OCI-LY1 (cell line): ENCODE measurements around the gene RGS8.

ENCODE experiments used
- EZH2 ChIP-seq: fragments of 200-600 bp; sonication (generic), shearing (Covaris generic); IDR thresholded peaks from 2 replicates; pipeline ENCODE4 v1.8.0; 2017; ENCODE audit warnings: borderline replicate concordance, mixed run types, mild to moderate bottlenecking, antibody characterized with exemption, low read length, moderate library complexity, mixed read lengths
- TF ChIP-seq, protein P1 (sequence below): fragments of 200-600 bp; sonication (generic), shearing (Covaris generic); IDR thresholded peaks from 2 replicates; pipeline ENCODE4 v1.5.1; 2017; ENCODE audit warnings: mild to moderate bottlenecking, antibody characterized with exemption, low read length, moderate library complexity, mixed read lengths

DNA sequence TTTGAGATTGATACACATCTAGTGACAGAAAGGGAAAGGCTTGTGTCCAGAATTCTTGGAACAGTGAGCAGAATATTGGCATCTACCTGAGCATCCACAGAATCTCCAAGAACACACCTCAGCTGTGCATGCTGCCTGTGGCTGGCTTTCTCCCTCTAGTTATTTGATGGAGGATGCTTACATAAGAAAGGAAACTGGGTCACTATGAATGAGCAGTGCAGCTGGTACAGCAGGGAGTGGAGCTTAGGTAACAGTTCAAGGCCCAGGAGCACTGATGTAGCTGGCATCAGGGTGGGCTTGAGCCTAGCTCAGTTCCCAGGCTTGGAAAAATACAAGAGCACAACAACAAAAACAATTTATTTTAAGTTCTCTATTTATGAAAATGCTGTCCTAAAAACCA lies 26.3 kb downstream of the RGS8 start:
- TF ChIP-seq EZH2 = no peak
- TF ChIP-seq, protein P1, sequence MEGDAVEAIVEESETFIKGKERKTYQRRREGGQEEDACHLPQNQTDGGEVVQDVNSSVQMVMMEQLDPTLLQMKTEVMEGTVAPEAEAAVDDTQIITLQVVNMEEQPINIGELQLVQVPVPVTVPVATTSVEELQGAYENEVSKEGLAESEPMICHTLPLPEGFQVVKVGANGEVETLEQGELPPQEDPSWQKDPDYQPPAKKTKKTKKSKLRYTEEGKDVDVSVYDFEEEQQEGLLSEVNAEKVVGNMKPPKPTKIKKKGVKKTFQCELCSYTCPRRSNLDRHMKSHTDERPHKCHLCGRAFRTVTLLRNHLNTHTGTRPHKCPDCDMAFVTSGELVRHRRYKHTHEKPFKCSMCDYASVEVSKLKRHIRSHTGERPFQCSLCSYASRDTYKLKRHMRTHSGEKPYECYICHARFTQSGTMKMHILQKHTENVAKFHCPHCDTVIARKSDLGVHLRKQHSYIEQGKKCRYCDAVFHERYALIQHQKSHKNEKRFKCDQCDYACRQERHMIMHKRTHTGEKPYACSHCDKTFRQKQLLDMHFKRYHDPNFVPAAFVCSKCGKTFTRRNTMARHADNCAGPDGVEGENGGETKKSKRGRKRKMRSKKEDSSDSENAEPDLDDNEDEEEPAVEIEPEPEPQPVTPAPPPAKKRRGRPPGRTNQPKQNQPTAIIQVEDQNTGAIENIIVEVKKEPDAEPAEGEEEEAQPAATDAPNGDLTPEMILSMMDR = no peak
